GM19468 (cell line): ENCODE data around the gene TRIO.
"Not testable (repeated sequence)": the region's sequence is repeated elsewhere in the genome, so short reads cannot be mapped to it uniquely, and the experiment has no call there.

ENCODE experiments used
- ATAC-seq: cut with Tn5 transposase; IDR thresholded peaks from one replicate; pipeline ENCODE4 v1.9.1; 2021; ENCODE audit warnings: mild to moderate bottlenecking, moderate library complexity, moderate number of reproducible peaks; ENCODE audit not compliant: unreplicated experiment; ENCODE audit errors: extremely low read depth

The TRIO gene

DNA sequence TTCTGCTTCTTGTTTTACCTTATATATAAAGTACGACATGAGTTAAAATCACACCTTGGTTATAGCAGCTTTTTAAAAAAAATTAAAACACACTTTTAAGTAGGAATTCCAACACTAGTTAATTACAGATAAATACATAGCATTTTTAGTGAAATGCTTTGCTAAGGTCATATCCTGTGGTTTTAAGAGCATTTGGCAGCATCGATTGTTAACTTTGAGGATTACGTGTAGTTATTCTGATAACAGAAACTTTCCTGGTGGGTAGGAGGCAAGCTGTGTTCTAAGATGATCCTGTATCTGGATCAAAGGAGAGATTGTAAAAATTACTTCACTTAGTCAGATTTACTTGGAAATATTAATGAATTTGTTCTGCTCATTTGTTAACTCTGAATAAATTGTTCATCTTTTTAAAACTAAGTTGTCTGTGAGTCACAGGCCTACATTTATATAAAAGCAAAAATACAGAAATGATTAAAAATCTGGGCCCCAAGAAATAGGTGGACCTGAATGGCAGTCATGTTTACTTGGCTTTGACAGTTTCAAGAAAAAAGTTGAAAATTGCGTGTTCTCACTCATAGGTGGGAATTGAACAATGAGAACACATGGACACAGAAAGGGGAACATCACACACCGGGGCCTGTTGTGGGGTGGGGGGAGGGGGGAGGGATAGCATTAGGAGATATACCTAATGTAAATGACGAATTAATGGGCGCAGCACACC lies 58.3 kb downstream of the TRIO start:
- ATAC-seq, result no peak

DNA sequence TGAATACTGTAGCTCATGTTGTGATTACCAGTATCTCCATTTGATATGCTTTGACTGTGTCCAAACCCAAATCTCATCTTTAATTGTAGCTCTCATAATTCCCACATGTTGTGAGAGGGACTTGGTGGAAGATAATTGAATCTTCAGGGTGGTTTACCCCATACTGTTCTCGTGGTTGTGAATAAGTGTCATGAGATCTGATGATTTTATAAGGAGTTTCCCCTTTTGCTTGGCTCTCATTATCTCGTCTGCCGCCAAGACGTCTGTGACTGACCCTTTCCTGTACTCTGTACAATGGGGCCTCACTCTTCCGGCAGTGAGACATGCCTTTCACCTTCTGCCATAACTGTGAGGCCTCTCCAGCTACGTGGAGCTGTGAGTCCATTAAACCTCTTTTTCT lies 59.3 kb downstream of the TRIO start:
- ATAC-seq, result no peak

DNA sequence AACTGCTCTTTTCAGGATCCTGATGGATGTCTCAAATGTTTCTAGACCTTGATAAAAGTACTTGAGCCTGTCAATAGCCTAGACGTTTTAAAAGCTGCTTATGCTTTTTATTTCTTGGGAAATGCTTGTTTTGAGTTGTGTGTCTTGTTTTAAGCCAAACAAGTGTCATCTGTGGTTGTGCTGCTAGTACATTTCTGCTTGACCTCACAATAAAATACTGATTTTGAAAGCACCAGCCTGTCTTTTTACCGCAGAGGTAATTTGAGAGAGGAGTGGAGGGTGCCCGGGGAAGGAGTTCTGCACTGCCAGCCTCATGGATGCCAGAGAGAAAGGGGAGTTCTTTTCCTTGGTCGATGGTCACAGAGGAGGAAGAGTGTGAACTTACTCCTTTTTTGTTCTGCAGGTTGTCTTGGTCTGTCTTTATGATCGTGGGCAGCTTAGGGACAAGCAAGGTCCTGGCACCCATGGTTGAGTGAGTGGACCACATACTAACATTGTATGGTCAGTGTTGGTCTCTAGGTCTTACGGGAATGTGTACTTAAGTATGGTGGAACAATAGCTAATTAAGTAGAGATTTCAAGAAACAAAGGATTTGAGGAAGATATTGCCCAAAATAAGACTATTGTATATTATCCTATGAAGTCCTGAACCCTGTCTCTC lies 61.0 kb downstream of the TRIO start:
- no peak for ATAC-seq

DNA sequence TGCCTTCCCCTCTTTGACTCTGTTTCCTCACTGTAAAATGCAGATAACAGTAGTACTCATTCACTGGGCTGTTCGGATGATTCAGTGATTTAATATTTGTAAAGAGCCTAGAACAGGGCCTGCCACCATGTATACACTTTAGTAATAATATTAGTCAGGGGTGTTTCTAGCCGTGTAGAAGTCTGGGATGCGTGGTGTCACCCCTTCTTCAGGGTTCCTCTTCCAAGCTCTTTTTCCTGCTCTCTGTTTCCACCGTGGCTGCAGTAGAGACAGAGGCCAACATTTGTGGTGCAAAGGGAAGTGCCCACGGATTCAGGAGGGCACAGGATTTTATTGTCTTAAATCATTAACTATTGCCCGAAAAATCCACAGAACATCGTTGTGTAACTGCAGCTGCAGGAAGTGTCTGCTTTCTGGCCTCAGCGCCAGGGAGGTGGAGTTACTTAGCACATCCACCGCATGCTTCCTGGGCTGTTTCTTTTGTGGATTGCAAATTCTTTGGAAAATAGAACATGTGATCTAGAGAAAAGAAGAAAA lies 61.7 kb downstream of the TRIO start:
- no peak for ATAC-seq

DNA sequence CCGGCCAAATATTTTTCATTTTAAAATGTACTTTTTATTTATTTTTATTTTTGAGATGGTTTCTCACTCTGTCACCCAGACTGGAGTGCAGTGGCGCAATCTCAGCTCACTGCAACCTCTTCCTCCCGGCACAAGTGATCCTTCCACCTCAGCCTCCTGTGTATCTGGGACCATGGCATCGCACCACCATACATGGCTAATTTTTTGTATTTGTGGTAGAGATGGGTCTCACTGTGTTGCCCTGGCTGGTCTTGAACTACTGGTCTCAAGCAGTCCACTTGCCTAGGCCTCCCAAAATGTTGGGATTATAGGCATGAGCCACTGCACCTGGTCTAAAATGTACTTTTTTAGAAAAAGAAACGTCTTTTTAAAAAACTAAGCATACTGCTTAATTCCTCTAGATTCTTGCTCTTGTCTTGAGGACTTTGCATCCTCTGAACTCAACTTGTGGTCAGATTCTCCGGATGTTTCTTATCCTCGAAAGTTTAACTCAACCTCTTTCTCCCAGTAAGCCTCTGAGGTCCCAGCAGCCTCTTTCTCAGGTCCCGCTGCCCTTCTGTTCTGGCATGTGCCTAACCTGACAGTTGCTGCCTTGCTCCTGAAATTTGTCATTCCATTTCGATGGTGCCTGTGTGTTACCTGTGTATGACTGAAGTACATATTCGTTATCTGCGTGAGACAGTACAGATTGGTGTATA lies 63.0 kb downstream of the TRIO start:
- ATAC-seq, result no peak

DNA sequence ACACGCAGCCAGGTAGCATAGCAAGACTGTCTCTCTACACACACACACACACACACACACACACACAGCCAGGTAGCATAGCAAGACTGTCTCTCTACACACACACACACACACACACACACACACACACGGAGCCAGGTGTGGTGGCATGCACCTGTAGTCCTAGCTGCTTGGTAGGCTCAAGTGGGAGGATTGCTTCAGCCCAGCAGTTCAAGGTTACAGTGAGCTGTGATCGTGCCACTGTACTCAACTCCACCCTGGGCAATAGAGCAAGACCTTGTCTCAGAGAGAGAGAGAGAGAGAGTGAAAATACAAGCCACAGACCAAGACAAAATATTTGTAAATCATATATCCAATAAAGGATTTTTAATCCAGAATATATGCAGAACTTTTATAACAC lies 64.3 kb downstream of the TRIO start:
- not testable (repeated sequence) for ATAC-seq

DNA sequence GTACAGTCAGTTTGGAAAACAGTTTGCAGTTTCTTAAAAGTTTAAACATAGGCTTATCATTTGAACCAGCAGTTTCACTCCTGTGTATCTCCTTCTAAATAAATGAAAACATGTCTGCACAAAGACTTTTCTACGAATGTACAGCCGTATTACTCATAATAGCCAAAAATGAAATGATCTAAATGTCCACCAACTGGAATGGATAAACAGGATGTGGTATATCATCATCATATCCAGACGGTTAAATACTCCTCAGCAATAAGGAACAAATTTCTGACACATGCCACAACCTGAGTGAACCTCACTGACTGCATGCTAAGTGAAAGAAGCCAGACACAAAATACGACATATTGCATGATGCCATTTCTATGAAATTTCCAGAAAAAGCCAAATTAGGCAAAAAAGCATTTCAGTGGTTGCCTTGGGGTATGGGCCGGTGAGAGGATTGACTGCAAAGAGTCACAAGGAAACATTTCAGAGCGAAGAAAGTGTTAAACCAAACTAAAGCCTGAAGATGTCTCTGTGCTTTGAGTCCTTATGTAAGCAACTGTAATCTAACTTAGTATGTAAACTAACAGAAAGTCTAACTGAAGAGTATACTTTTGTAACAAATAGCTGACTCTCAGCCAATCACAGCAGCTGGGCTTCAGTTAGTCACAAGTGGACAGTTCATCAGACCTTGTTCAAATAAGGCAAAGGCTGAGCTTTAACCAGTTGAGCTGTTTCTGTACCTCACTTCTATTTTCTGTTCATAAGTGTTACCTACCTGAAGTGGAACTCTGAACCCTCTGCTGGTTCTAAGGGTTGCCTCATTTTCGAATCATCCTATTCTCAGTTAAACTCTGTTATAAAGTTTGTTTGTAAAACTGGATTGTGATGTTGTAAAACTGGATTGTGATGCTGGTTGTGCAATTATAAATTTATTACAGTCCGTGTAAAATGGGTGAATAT lies 65.2 kb downstream of the TRIO start:
- peak; percentile 44 for ATAC-seq

DNA sequence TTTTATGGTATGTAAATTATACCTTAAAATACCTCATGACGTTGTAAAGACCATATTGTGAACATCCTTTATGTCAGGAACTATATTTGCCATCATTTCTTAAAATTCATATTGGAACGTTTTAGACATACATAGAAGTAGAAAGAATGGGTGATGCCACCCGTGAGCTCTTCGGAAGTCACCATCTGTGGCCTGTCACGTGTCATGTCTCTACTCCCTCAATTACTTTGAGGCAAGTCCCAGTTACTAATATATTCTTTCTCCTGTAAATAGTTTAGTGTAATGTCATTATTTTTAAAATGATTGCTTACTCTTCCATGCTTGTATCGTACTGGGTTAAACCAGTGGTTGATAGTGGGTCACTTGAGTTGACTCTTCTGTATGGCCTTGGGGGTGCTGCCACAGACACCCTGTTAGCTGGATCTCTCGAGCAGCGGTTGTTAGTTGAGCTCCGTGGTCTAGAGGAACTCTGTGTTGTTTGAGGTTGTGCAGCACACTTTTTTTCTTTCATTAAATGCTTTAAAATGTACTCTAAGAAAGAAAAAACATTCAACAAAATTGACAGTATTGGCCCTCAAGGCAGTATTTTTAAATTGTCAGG lies 66.2 kb downstream of the TRIO start:
- no peak for ATAC-seq

DNA sequence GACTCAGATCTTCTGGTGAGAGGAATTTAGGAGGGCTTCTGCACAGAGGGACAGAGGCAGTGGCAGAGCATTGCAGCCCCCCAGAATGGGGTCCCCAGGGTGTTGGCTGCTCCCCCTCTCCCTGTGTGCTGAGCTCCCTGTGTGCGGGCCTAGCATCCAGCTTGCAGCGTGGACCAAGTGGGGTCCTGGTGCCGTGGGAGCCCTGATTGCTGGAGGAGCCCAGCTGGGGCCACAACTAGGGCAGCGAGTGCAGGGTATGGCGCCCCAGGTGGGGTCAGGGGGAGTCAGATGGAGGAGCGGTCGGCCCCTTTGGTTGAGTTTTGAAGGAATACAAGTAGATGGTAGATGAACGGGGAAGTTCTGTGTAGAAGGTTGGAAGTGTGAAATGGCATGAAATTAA lies 66.7 kb downstream of the TRIO start:
- no peak for ATAC-seq

DNA sequence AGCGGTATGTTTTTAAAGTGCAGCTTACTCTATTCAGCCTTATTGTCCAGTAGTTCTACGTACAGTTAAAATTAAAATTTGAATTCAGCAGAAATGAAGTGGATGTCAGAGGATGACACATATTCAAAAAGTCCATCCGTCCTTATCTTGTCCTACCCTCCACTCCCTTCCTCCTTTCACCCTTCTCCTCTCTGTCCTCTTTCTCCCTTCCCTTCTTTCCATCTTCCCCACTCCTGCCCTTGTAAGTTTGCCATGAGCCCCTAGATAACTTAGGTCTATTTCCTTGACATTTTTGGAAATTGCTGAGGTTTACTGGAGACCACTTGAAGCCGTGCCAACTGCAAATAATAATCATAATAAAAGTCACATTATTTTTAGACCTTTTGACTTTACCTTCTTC lies 67.6 kb downstream of the TRIO start:
- ATAC-seq, result no peak

DNA sequence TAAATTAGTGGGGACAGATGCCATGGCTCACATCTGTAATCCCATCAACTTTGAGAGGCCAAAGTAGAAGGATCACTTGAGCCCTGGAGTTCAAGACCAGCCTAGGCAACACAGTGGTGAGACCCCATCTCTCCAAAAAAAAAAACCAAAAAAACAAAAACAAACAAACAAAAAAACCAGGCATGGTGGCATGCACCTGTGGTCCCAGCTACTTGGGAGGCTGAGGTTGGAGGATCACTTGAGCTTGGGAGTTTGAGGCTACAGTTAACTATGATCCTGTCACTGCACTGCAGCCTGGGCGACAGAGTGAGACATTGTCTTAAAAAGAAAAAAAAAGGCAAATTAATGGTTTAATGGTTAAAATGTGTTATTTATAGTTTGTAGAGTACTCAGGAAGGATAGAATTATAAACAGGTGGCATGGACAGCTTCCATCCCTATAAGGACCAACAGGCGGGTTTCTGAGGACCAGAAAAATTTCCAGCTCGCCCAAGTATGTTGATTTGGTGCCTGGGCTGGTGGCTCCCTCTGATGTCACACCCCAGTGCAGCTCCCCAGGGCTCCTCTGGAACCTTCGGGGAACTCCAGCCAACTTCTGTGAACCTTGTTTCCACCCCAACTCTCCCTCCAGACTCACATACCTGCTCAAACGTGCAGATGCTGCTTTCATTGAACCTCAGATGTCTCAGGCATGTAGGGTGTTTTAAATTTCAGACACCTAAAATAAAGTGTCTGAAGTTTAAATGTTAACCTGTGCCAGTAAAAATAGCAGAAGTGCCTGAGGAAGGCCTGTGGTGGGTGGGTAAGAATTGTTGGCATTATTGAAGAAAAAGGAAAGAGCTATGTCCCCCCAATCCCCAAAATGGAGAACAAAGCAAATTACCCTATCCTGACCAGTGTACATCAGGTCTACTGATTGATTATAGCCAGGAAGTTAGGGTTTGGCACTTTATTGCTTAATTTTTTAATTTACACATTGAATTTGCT lies 69.0 kb downstream of the TRIO start:
- ATAC-seq, result no peak

DNA sequence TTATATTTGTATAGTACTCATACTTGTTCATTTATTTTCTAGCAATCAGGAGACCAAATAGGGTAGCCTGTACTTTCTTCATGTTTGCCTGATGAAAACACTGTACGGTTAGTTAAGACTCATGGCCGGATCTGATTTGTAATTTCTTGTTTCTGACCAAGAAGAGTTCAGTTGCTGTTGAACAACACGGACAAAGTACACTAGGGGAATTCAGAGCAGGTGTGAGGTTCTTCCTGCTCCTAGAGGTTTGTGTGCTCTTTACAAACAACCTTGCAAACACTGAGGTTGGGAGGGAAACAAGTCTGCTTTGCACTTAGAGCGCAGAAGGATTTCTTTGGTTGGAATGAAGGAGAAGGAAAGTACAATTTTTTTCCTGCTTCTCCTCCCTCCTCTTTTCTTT lies 69.7 kb downstream of the TRIO start:
- ATAC-seq, result peak; percentile 17

DNA sequence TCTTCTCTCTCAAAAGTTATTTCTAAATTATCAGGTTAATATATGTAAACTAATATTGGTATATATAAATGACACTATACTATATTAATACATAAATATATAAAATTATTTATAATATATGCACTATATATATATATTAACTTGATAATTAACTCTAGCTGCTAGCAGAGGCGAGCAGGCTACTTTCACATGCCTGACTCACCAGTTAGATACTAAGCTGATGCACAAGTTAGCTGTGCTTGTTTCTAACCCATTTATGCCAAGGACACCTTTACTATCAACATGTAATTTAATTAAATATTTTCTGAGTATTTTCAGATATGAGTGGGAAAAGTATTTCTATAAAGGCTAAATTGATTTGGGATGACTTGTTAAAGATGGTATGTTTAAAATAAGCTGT lies 70.1 kb downstream of the TRIO start:
- no peak for ATAC-seq

DNA sequence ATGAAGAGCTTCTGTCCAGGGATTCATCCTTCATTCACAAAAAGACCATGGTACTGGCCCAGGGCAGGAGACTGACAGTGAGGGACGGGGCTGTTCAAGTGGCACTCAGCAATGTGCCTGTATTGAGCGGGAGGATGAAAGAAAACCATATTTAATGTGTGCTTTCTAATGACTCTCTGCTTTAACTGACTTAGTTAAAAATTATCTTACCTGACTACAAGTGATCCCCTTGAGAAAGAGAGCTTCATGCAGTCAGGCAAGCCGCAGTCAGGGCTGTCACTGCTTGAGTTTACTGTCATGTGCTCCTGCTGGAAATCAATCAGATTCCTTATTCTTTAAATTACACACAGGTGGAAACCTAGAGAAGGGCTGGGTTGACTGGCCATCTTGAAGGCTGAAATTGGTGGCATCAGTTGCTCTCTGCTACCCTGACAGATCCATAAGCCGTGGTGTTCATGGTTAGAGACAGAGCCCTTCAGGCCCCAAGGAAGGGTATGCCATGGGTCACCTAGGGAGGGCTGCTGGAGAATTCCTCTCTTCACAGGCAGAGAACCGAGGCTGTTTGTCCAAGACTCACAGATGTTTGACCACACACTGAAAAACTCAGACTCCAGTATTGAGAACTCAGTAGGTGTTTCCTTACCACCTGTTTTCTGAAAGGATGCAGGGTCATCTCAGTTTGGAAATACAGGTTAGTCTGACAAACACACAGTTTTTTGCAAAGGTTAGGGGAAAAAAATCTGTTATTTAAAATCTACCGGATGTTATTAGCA lies 70.9 kb downstream of the TRIO start:
- no peak for ATAC-seq

DNA sequence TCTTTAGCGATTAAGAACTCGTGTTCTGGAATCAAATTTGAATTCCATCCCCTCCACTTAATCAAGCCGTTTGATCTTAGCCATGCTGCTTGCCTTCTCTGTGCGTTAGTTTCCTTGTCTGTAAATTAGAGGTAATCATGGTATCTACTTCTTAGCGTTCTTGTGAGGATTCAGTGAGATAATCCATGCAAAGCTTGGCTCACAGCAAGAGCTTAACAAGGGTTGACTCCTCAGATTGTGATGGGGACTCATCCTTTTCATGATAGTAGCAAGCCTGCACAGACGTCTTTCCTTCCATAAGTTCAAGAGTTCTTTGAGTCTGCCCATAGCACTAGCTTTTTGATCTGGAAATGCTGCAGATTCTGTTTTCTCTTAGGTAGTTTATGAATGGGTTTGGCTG lies 72.8 kb downstream of the TRIO start:
- ATAC-seq, result no peak

DNA sequence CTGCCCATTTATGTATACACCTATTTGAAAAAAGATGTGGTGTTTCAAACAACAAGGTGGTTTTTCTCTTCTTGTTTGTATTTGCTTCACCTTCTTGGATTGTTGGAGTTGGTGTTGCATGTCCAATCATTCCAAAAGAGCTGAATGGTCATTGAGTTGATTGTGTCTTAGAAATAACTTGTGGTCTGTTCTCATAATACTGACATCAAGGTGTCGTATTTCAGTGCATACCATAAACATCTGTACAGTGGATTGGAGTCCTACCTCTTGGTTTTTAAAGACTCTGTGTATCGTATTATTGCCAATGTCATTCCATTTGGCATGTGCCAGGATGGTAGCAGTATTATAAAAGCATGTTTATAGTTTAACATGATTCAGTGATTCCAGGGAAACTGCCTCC lies 73.2 kb downstream of the TRIO start:
- no peak for ATAC-seq

DNA sequence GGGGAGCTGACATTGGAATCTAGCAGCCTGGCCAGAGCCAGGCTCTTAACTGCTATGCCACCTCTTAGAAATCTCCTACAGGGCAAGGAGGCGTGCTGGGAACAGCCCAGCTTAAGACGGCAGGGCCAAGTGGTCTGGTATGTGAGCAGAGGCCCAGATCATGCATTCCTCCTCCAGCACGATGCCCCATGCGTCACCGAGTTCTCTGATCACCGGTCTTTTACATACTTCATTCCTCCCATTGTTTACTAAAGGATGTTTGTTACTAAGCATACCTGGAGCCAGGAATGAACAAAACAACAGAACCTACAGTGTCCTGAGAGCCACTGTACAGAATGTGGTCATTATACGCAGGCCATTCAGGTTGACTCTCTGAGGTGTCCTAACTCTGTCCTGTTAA lies 73.8 kb downstream of the TRIO start:
- no peak for ATAC-seq

DNA sequence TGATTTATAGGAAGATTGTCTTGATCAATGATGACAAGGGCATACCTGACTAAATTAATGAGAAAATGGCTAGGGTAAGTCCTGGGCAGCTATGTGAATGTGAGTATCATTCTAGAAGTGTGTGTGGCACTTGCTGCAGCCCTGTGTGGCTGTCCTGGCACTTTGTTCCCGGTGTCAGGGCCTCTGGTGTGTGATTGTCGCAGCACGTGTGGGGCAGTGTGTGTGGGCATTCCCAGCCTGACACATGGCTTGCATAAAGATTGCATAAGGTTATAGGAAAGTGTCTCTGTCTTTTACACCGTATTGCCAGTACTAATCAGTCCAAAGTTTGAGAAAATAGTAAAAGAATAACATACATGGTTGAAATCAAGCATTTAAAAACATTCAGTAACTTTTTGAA lies 74.4 kb downstream of the TRIO start:
- ATAC-seq, result no peak
